ENCODE results near the gene C19orf38. TPM values are rescaled to one million over a fixed set of nuclear protein-coding genes. Genes with fewer than 3 reads are reported as not detected.

Gene C19orf38, protein sequence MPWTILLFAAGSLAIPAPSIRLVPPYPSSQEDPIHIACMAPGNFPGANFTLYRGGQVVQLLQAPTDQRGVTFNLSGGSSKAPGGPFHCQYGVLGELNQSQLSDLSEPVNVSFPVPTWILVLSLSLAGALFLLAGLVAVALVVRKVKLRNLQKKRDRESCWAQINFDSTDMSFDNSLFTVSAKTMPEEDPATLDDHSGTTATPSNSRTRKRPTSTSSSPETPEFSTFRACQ
- not detected in 2 replicates for polyA plus RNA-seq
- not detected in 2 replicates for polyA minus RNA-seq

GRCh38 chr19:10848230-10848856 lies at the start of gene C19orf38:
C19orf38 (plus strand) TSS chr19:10848415; CDS start chr19:10848509, 94 bp downstream.
- Histone ChIP-seq H3K4me2 (ENCODE audit: low read length) (no peak within 1 kb of the TSS), H2AFZ (ENCODE audit: low read depth, low read length) (no peak within 1 kb of the TSS), H3K27ac (ENCODE audit: low read length) (no peak within 1 kb of the TSS), H3K9me3 (ENCODE audit: low read length) (peaks cover 4% of the 10 kb centered on the region), H3K9ac (ENCODE audit: low read length) (no peak within 1 kb of the TSS), H3K9me2 (ENCODE audit: insufficient read depth, low read length) (no peaks in the 10 kb centered on the region), H3K79me2 (replicated peaks; ENCODE audit: insufficient read depth, low read length) (no peaks in the 10 kb centered on the region), H3K27me3 (ENCODE audit: insufficient read depth, low read depth, low read length) (no peaks in the 10 kb centered on the region), H3F3A (ENCODE audit: insufficient read depth, low read length, poor library complexity, severe bottlenecking) (no peaks in the 10 kb centered on the region), H3K4me3 (ENCODE audit: low read length) (no peak within 1 kb of the TSS), H4K20me1 (ENCODE audit: insufficient read depth) (no peaks in the 10 kb centered on the region), H3K36me3 (ENCODE audit: insufficient read depth, low read length) (no peaks in the 10 kb centered on the region)
- TF ChIP-seq, protein P1, sequence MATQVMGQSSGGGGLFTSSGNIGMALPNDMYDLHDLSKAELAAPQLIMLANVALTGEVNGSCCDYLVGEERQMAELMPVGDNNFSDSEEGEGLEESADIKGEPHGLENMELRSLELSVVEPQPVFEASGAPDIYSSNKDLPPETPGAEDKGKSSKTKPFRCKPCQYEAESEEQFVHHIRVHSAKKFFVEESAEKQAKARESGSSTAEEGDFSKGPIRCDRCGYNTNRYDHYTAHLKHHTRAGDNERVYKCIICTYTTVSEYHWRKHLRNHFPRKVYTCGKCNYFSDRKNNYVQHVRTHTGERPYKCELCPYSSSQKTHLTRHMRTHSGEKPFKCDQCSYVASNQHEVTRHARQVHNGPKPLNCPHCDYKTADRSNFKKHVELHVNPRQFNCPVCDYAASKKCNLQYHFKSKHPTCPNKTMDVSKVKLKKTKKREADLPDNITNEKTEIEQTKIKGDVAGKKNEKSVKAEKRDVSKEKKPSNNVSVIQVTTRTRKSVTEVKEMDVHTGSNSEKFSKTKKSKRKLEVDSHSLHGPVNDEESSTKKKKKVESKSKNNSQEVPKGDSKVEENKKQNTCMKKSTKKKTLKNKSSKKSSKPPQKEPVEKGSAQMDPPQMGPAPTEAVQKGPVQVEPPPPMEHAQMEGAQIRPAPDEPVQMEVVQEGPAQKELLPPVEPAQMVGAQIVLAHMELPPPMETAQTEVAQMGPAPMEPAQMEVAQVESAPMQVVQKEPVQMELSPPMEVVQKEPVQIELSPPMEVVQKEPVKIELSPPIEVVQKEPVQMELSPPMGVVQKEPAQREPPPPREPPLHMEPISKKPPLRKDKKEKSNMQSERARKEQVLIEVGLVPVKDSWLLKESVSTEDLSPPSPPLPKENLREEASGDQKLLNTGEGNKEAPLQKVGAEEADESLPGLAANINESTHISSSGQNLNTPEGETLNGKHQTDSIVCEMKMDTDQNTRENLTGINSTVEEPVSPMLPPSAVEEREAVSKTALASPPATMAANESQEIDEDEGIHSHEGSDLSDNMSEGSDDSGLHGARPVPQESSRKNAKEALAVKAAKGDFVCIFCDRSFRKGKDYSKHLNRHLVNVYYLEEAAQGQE (IDR thresholded peaks at IDR 0.05; ENCODE audit: borderline replicate concordance) = no peak
- TF ChIP-seq POLR2AphosphoS5 (IDR thresholded peaks at IDR 0.05) = no peak
- TF ChIP-seq TAF1 (IDR thresholded peaks at IDR 0.05; ENCODE audit: low read depth) = no peak
- TF ChIP-seq SMC3 (conservative IDR thresholded peaks at IDR 0.05; ENCODE audit: poor library complexity) = no peak
- TF ChIP-seq RAD21 (conservative IDR thresholded peaks at IDR 0.05) = no peak
- no peak for TF ChIP-seq MXI1 (conservative IDR thresholded peaks at IDR 0.05; ENCODE audit: poor library complexity, severe bottlenecking)
- no peak for TF ChIP-seq EP300 (conservative IDR thresholded peaks at IDR 0.05; ENCODE audit: poor library complexity, severe bottlenecking)
- no peak for TF ChIP-seq EZH2 (IDR thresholded peaks at IDR 0.05; ENCODE audit: borderline replicate concordance, insufficient read depth, low read length, poor library complexity, severe bottlenecking)
- TF ChIP-seq, protein P2, sequence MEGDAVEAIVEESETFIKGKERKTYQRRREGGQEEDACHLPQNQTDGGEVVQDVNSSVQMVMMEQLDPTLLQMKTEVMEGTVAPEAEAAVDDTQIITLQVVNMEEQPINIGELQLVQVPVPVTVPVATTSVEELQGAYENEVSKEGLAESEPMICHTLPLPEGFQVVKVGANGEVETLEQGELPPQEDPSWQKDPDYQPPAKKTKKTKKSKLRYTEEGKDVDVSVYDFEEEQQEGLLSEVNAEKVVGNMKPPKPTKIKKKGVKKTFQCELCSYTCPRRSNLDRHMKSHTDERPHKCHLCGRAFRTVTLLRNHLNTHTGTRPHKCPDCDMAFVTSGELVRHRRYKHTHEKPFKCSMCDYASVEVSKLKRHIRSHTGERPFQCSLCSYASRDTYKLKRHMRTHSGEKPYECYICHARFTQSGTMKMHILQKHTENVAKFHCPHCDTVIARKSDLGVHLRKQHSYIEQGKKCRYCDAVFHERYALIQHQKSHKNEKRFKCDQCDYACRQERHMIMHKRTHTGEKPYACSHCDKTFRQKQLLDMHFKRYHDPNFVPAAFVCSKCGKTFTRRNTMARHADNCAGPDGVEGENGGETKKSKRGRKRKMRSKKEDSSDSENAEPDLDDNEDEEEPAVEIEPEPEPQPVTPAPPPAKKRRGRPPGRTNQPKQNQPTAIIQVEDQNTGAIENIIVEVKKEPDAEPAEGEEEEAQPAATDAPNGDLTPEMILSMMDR (IDR thresholded peaks at IDR 0.05; ENCODE audit: poor library complexity, severe bottlenecking) = no peak

- Histone ChIP-seq H3K36me3 (ENCODE audit: insufficient read depth, low read length) (peaks cover 9% of the 10 kb centered on the region), H3K9me3 (ENCODE audit: low read length) (no peaks in the 10 kb centered on the region), H3K9ac (ENCODE audit: low read length) (no peak overlapping the region), H3K27ac (ENCODE audit: low read length) (no peak overlapping the region), H2AFZ (ENCODE audit: low read depth, low read length) (no peak overlapping the region), H3F3A (ENCODE audit: insufficient read depth, low read length, poor library complexity, severe bottlenecking) (no peaks in the 10 kb centered on the region), H3K4me2 (ENCODE audit: low read length) (no peak overlapping the region), H3K79me2 (replicated peaks; ENCODE audit: insufficient read depth, low read length) (no peaks in the 10 kb centered on the region), H3K27me3 (ENCODE audit: insufficient read depth, low read depth, low read length) (no peaks in the 10 kb centered on the region), H3K9me2 (ENCODE audit: insufficient read depth, low read length) (no peaks in the 10 kb centered on the region), H3K4me3 (ENCODE audit: low read length) (no peak overlapping the region), H4K20me1 (ENCODE audit: insufficient read depth) (no peaks in the 10 kb centered on the region)
- TF ChIP-seq EZH2 (IDR thresholded peaks at IDR 0.05; ENCODE audit: borderline replicate concordance, insufficient read depth, low read length, poor library complexity, severe bottlenecking) = no peak
- no peak for TF ChIP-seq TAF1 (IDR thresholded peaks at IDR 0.05; ENCODE audit: low read depth)
- TF ChIP-seq RAD21 (conservative IDR thresholded peaks at IDR 0.05) = no peak
- no peak for TF ChIP-seq SMC3 (conservative IDR thresholded peaks at IDR 0.05; ENCODE audit: poor library complexity)
- TF ChIP-seq EP300 (conservative IDR thresholded peaks at IDR 0.05; ENCODE audit: poor library complexity, severe bottlenecking) = no peak
- TF ChIP-seq, protein P1 (IDR thresholded peaks at IDR 0.05; ENCODE audit: borderline replicate concordance) = no peak
- no peak for TF ChIP-seq POLR2AphosphoS5 (IDR thresholded peaks at IDR 0.05)
- TF ChIP-seq, protein P2 (IDR thresholded peaks at IDR 0.05; ENCODE audit: poor library complexity, severe bottlenecking) = no peak
- TF ChIP-seq MXI1 (conservative IDR thresholded peaks at IDR 0.05; ENCODE audit: poor library complexity, severe bottlenecking) = no peak
These were observed 47.7 kb upstream of the C19orf38 start for GRCh38 chr19:10800488-10800887.

Data from neural cell (in vitro differentiated cells).